Bronchial epithelial cell (primary cell): ENCODE data around the gene PAM. TPM values are rescaled to one million over a fixed set of nuclear protein-coding genes. Genes with fewer than 3 reads are reported as not detected.

Experiments used
- DNase-seq: peaks from one replicate; pipeline ENCODE4 v3.0.0-alpha.2; 2010; ENCODE audit warnings: low read depth
- FAIRE-seq: peaks from 2 replicates; lab custom pipeline; 2011; peaks lifted over from hg19 to GRCh38; lab: Jason Lieb, UNC
- H3K27me3 ChIP-seq: 2 replicates; pipeline ENCODE4 v1.5.1; 2011; ENCODE audit warnings: low read length; ENCODE audit not compliant: control insufficient read depth, insufficient read depth
- H3K36me3 ChIP-seq: 2 replicates; pipeline ENCODE4 v1.5.1; 2011; ENCODE audit warnings: low read length; ENCODE audit not compliant: control insufficient read depth, insufficient read depth
- H3K4me3 ChIP-seq: 2 replicates; pipeline ENCODE4 v1.5.1; 2011; ENCODE audit warnings: mild to moderate bottlenecking, low read depth, low read length, control low read depth
- CTCF ChIP-seq: IDR thresholded peaks from 2 replicates; pipeline ENCODE4 v1.5.1; 2011; ENCODE audit warnings: mild to moderate bottlenecking, moderate library complexity, low read length, control low read depth, inconsistent platforms; ENCODE audit not compliant: insufficient read depth, severe bottlenecking
- total RNA-seq: library from RNA; depleted of rRNA; stranded (reverse); fragments of >200 nt; gene quantifications from 2 replicates; pipeline ENCODE4 v1.2.1, GENCODE V29; 2014

PAM gene
- total RNA-seq, 1 donor from 2014 or later = 68.4 TPM

GRCh38 chr5:102809033-102809432, 53.9 kb downstream of the PAM start:
- no peak overlapping the region for H3K4me3 ChIP-seq
- FAIRE-seq (no peak), DNase-seq (no peak)
- H3K36me3 ChIP-seq = no peaks in the 10 kb centered on the region
- H3K27me3 ChIP-seq = no peaks in the 10 kb centered on the region
- TF ChIP-seq CTCF = no peak

GRCh38 chr5:102811972-102812371, 56.9 kb downstream of the PAM start:
- FAIRE-seq = no peak
- H3K36me3 ChIP-seq = no peaks in the 10 kb centered on the region
- H3K27me3 ChIP-seq = no peaks in the 10 kb centered on the region
- DNase-seq = peak; percentile 72
- no peak for TF ChIP-seq CTCF
- H3K4me3 ChIP-seq = no peak overlapping the region

GRCh38 chr5:102813740-102814139, 58.6 kb downstream of the PAM start:
- H3K27me3 ChIP-seq = no peaks in the 10 kb centered on the region
- FAIRE-seq = no peak
- H3K4me3 ChIP-seq = no peak overlapping the region
- no peak for TF ChIP-seq CTCF
- no peak for DNase-seq
- H3K36me3 ChIP-seq = no peaks in the 10 kb centered on the region

- H3K36me3 ChIP-seq = no peaks in the 10 kb centered on the region
- TF ChIP-seq CTCF = no peak
- FAIRE-seq = no peak
- DNase-seq = no peak
- no peak overlapping the region for H3K4me3 ChIP-seq
- no peaks in the 10 kb centered on the region for H3K27me3 ChIP-seq
Observed at GRCh38 chr5:102815084-102815483, 60.0 kb downstream of the PAM start.

GRCh38 chr5:102815540-102816332, 60.6 kb downstream of the PAM start:
- DNase-seq = no peak
- FAIRE-seq = no peak
- TF ChIP-seq CTCF = no peak
- no peaks in the 10 kb centered on the region for H3K36me3 ChIP-seq
- H3K27me3 ChIP-seq = no peaks in the 10 kb centered on the region
- no peak overlapping the region for H3K4me3 ChIP-seq

GRCh38 chr5:102818345-102818744, 63.2 kb downstream of the PAM start:
- DNase-seq (no peak), FAIRE-seq (no peak)

More at GRCh38 chr5:102818345-102818744, 63.2 kb downstream of the PAM start:
- Histone ChIP-seq H3K27me3 (no peaks in the 10 kb centered on the region), H3K4me3 (no peak overlapping the region), H3K36me3 (no peaks in the 10 kb centered on the region)
- TF ChIP-seq CTCF = no peak
